SH-SY5Y (cell line): Measurements from ENCODE around the gene COL15A1.

ENCODE experiments used
- GATA2 ChIP-seq: IDR thresholded peaks from 2 replicates; pipeline ENCODE4 v1.6.1; 2011; ENCODE audit warnings: mild to moderate bottlenecking, low read depth, low read length
- GATA3 ChIP-seq: IDR thresholded peaks from 2 replicates; pipeline ENCODE4 v1.6.1; 2011; ENCODE audit warnings: low read depth, mild to moderate bottlenecking, low read length, moderate library complexity

DNA sequence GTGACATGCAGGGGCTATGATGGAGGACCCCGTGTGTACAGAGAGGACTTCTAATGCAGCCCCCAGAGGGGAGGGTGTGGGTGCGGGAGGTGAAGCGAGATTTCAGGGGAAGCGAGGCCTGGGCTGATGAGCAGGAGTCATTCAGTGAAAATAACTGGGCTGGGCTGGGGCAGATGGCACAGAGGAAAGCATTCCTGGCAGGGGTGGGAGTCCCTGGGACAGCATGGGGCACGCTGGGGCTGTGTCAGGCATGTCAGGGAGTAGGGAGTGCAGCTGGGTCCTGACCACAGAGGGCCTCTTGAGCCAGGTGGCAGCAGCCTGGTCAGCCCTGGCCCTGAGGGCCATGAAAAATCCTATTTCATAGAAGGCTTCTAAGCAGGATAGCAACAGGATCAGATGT lies 36.6 kb downstream of the COL15A1 start:
- TF ChIP-seq GATA2 (no peak), GATA3 (no peak)
